KOPT-K1 (cell line): ENCODE results near the gene DOCK11.

Experiments
- H3K27ac ChIP-seq: fragments of 200-600 bp; sonication (generic); 2 replicates; pipeline ENCODE4 v1.5.1; 2016; ENCODE audit warnings: antibody characterized with exemption, mild to moderate bottlenecking, low read depth, low read length; ENCODE audit not compliant: poor library complexity, severe bottlenecking
- H3K36me3 ChIP-seq: fragments of 200-600 bp; sonication (generic); 2 replicates; pipeline ENCODE4 v1.5.1; 2017; ENCODE audit warnings: antibody characterized with exemption, mild to moderate bottlenecking, low read length, moderate library complexity; ENCODE audit not compliant: insufficient read depth
- H3K9me3 ChIP-seq: fragments of 200-600 bp; sonication (generic); 2 replicates; pipeline ENCODE4 v1.5.1; 2017; ENCODE audit warnings: antibody characterized with exemption, low read length, mild to moderate bottlenecking; ENCODE audit not compliant: insufficient read depth, poor library complexity, severe bottlenecking

DOCK11 gene

GRCh38 chrX:118593407-118593806, 97.8 kb downstream of the DOCK11 start:
- H3K9me3 ChIP-seq = no peaks in the 10 kb centered on the region
- H3K27ac ChIP-seq = no peak overlapping the region

GRCh38 chrX:118594697-118595420, 99.2 kb downstream of the DOCK11 start:
- no peak overlapping the region for H3K27ac ChIP-seq
- peaks cover 24% of the 10 kb centered on the region for H3K36me3 ChIP-seq
- no peaks in the 10 kb centered on the region for H3K9me3 ChIP-seq

More at GRCh38 chrX:118593407-118593806, 97.8 kb downstream of the DOCK11 start:
- peaks cover 9% of the 10 kb centered on the region for H3K36me3 ChIP-seq

GRCh38 chrX:118595501-118596042, 100.0 kb downstream of the DOCK11 start:
- Histone ChIP-seq H3K27ac (no peak overlapping the region), H3K9me3 (no peaks in the 10 kb centered on the region), H3K36me3 (peaks cover 24% of the 10 kb centered on the region)

GRCh38 chrX:118596390-118596789, 100.8 kb downstream of the DOCK11 start:
- Histone ChIP-seq H3K9me3 (no peaks in the 10 kb centered on the region), H3K36me3 (peaks cover 24% of the 10 kb centered on the region), H3K27ac (no peak overlapping the region)

- peaks cover 20% of the 10 kb centered on the region for H3K36me3 ChIP-seq
Observed at GRCh38 chrX:118603981-118604380, 108.4 kb downstream of the DOCK11 start.

GRCh38 chrX:118612290-118612689, 116.7 kb downstream of the DOCK11 start:
- H3K36me3 ChIP-seq = peaks cover 57% of the 10 kb centered on the region
- no peaks in the 10 kb centered on the region for H3K9me3 ChIP-seq
- no peak overlapping the region for H3K27ac ChIP-seq

More at GRCh38 chrX:118603981-118604380, 108.4 kb downstream of the DOCK11 start:
- Histone ChIP-seq H3K27ac (no peak overlapping the region), H3K9me3 (no peaks in the 10 kb centered on the region)

- H3K36me3 ChIP-seq = peaks cover 45% of the 10 kb centered on the region
- H3K9me3 ChIP-seq = no peaks in the 10 kb centered on the region
Observed at GRCh38 chrX:118614150-118614549, 118.5 kb downstream of the DOCK11 start.

GRCh38 chrX:118615141-118615540, 119.5 kb downstream of the DOCK11 start:
- no peaks in the 10 kb centered on the region for H3K9me3 ChIP-seq
- no peak overlapping the region for H3K27ac ChIP-seq
- H3K36me3 ChIP-seq = peaks cover 35% of the 10 kb centered on the region

More at GRCh38 chrX:118614150-118614549, 118.5 kb downstream of the DOCK11 start:
- no peak overlapping the region for H3K27ac ChIP-seq

- H3K27ac ChIP-seq = no peak overlapping the region
- peaks cover 4% of the 10 kb centered on the region for H3K36me3 ChIP-seq
Observed at GRCh38 chrX:118621081-118621759, 125.6 kb downstream of the DOCK11 start.

GRCh38 chrX:118623062-118623461, 127.4 kb downstream of the DOCK11 start:
- Histone ChIP-seq H3K36me3 (peaks cover 16% of the 10 kb centered on the region), H3K27ac (no peak overlapping the region), H3K9me3 (no peaks in the 10 kb centered on the region)

More at GRCh38 chrX:118621081-118621759, 125.6 kb downstream of the DOCK11 start:
- H3K9me3 ChIP-seq = no peaks in the 10 kb centered on the region

- no peaks in the 10 kb centered on the region for H3K9me3 ChIP-seq
- peaks cover 32% of the 10 kb centered on the region for H3K36me3 ChIP-seq
- no peak overlapping the region for H3K27ac ChIP-seq
Observed at GRCh38 chrX:118626346-118626745, 130.7 kb downstream of the DOCK11 start.

- Histone ChIP-seq H3K27ac (no peak overlapping the region), H3K36me3 (peaks cover 40% of the 10 kb centered on the region), H3K9me3 (no peaks in the 10 kb centered on the region)
Observed at GRCh38 chrX:118627084-118627758, 131.6 kb downstream of the DOCK11 start.

- no peaks in the 10 kb centered on the region for H3K9me3 ChIP-seq
- no peak overlapping the region for H3K27ac ChIP-seq
- H3K36me3 ChIP-seq = peaks cover 52% of the 10 kb centered on the region
Observed at GRCh38 chrX:118630848-118631247, 135.2 kb downstream of the DOCK11 start.

- Histone ChIP-seq H3K36me3 (peaks cover 48% of the 10 kb centered on the region), H3K9me3 (no peaks in the 10 kb centered on the region), H3K27ac (no peak overlapping the region)
Observed at GRCh38 chrX:118631586-118631985, 136.0 kb downstream of the DOCK11 start.

- no peak overlapping the region for H3K27ac ChIP-seq
- peaks cover 38% of the 10 kb centered on the region for H3K36me3 ChIP-seq
Observed at GRCh38 chrX:118632862-118633261, 137.2 kb downstream of the DOCK11 start.

More at GRCh38 chrX:118632862-118633261, 137.2 kb downstream of the DOCK11 start:
- H3K9me3 ChIP-seq = no peaks in the 10 kb centered on the region
